Ureter (tissue), 1 donor: ENCODE results near the gene SLC12A9. TPM values are rescaled to one million over a fixed set of nuclear protein-coding genes. Genes with fewer than 3 reads are reported as not detected.
"Not testable (repeated sequence)": the region's sequence is repeated elsewhere in the genome, so short reads cannot be mapped to it uniquely, and the experiment has no call there.

Experiments
- DNase-seq: peaks from one replicate; pipeline ENCODE4 v3.0.0-alpha.2; 2020; ENCODE audit warnings: low spot score
- total RNA-seq: library from RNA; stranded (reverse); gene quantifications from one replicate; pipeline ENCODE4 v1.2.4, GENCODE V29; 2023
- donor health status: DM: yes; HTN: yes; CAD: no.

The SLC12A9 gene
- total RNA-seq, 1 donor from 2014 or later, result 41.9 TPM

- no peak for DNase-seq
These were observed 27.3 kb upstream of the SLC12A9 start for GRCh38 chr7:100825215-100825671.

GRCh38 chr7:100825751-100826513 is 26.6 kb upstream of the SLC12A9 start:
- no peak for DNase-seq

DNA sequence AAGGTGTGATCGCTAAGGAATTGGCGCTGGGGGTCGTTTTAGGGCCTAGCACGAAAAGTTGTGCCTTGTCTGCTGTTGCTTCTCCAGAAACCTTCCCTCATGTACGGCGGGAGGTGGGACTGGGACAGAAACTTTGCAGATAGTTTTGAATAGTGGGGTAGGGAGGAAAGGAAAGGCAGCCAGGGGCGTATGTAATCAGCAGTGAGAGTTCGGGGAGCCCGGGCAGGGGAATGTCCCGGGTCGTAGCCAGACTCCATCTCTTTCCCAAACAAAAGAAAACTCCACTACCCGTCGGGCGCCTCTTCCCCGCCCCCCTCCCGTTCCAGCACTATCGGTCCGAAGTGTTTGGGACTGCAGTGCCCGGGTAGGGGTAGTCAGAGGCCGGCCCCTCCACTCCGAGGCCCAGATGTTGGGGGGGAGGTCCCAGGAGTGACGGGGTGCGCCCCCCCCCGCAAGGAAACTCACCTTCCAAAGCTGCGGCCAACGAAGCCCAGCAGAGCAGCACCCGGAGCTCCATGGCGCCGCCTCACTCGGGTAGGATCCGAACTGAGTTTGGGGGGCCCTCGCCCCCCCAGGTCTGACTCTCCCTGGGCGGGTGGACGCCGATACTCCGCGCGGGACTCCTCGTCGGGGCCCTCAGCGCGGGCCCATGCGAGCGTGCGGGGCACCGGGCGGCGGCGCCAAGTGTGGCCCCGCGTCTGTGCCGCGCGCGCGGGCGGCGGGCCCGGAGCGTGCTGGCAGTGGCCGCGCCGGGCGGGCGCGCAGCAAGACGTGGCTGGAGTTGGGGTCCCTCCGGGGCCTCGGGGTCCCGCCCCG is 25.8 kb upstream of the SLC12A9 start:
- DNase-seq, result no peak

DNA sequence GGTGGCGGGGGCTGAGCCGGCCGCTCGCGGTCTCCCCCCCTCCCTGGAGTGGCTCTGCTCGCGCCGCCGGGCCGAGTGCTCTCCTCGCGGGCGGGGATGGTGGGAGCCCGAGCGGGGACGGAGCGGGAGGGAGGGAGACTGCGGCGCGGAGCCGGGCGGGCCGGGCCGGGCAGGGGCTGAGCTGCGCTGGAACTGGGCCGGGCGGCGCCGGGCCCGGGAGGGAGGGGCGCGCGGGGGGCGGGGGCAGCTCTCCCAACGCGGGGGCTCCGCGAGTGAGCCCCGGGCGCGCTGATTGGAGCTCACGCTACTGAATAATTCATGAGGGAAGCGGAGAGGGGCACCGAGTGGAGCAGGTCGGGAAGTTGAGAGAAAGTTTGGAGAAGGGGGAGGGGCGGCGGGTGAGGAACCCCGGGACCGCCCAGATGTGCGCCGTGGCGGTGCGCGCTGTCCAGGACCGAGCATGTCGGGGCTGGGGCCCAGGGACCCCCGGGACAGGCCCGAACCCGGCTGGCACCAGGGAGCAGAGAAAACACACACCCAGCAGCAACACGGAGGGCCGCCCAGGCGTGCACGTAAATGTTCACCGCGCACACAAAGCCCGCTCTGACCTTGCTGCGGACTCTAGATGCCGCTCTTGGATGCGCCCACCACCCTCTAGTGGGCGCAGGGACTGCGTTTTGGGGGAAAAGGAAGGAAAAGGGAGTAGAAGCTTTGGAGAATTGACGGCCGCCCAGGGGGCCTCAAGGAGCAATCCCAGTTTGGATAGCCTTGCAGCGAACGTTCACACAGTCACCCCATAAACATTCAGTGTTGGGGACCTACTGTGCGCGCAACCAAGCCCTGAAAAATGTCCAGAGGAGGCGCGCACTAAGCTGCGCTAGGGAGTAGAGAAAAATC is 24.9 kb upstream of the SLC12A9 start, which contains the start of gene EPHB4:
Gene EPHB4, minus strand, starts transcription at position 194 of the 897 bp plus-strand sequence. CDS start 493 bp downstream, outside the sequence.
- peak; percentile 84 for DNase-seq

DNA sequence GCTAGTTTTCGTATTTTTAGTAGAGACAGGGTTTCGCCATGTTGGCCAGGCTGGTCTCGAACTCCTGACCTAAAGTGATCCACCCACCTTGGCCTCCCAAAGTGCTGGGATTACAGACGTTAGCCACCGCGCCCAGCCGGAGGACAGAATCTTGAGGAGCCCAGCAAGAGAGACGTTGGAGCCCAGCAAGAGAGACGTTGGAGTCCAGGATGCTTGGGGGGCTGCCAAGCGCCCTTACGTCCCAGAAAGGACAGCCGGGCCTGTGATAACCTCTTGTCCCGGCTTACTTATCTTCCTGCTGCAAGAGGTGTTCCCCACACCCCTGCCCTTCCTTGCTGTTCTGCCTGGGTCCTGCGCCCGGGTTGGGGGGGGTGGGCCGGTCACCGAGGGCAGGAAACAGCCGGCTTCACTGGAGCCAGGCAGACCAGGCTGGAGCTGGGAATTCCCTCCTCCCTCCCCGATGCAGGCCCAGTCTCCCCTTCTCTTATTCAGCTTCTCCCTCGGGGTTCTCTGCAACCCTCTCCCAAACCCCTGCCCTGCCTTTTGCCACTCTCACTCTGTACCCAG is 23.3 kb upstream of the SLC12A9 start:
- no peak for DNase-seq

DNA sequence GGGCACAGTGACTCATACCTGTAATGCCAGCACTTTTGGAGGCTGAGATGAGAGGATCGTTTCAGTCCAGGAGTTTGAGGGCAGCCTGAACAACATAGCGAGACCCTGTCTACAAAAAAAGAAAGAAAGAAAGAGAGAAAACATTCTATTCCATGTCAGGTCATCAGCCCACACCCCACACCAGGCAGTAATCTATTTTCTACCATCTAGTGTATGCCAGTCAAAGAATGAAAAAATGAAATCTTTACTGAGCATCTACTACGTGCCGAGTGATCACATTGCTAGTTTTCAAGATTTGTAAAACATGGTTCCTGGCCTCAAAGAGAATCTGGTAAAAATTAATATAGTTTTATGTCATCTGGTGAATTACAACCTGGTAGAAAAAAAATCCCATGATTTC is 22.1 kb upstream of the SLC12A9 start:
- DNase-seq, result no peak

DNA sequence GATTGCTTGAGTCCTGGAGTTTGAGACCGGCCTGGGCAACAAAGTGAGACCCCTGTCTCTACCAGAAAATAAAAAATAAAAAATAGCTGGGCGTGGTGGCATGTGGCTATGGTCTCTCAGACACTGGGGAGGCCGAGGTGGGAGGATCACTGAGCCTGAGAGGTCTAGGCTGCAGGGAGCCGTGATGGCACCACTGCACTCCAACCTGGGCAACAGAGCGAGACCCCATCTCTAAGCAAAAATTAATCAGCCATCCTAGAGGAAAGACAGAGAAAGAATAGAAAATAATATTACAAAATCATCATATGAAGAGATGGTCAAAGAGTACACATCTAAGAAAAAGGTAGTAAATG is 20.3 kb upstream of the SLC12A9 start:
- DNase-seq, result no peak

GRCh38 chr7:100835903-100836811 is 16.4 kb upstream of the SLC12A9 start:
- DNase-seq, result no peak

- DNase-seq, result no peak
These were observed 15.8 kb upstream of the SLC12A9 start for GRCh38 chr7:100836812-100837098.

- DNase-seq, result peak; percentile 92
These were observed 15.2 kb upstream of the SLC12A9 start for GRCh38 chr7:100837099-100837836.

DNA sequence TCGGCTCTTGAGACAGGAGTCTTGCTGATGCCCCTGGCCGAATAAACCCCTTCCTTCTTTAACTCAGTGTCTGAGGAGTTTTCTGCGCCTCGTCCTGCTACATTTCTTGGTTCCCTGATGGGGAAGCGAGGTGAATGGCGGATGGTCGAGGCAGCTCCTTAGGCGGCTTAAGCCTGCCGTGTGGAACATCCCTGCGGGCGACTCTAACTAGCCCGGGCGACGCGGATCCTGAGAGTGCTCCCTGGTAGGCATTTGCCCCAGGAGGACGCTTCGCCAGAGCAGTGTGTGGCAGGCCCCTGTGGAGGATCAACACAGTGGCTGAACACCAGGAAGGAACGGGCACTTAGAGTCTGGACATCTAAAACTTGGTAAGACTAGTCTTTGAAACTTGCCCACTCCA is 13.2 kb upstream of the SLC12A9 start:
- no peak for DNase-seq

DNA sequence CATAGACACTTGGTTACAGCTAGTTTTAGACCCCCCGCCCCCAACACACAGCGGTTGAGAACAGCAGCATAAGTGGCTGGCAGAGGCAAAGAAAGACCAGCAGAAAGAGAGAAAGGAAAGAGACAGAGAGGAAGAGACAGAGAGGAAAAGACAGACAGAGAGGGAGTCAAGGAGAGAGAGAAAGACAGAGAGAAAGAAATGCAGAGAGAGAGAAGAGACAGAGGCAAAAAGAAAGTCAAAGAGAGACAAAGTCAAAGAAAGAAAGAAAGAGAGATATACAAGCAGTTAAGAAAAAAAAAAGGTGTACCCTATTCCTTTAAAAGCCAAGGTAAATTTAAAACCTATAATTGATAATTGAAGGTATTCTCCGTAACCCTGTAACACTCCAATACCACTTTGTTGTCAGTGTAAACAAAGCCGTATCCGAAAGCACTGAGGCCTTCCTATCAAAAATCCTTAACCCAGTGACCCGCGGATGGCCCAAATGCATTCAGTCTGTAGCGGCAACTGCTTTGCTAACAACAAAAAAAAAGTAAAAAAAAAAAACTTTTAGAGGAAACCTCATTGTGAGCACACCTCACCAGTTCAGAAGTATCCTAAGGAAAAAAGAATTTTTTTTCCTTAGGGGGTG is 11.9 kb upstream of the SLC12A9 start:
- DNase-seq, result no peak

DNA sequence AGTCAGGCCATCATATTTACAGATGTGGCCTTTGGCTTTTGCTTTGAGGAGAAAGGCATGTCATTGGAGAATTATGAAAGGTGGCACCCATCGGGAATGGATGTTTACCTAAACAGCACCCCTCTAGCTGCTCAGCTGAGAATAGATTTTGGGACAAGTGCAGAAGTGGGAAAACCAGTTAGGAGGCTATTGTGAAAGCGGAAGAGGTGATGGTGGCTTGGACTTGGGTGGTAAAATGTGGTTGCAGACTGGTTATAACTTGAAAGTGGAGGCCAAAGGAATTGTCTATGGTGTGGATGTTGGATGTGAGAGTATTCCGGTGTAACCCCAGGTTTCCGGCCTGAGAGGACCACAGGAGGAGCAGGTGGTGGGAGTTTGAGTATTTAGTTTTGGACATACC is 5.2 kb upstream of the SLC12A9 start:
- DNase-seq, result no peak

- DNase-seq, result no peak
These were observed 1.8 kb downstream of the SLC12A9 start for GRCh38 chr7:100854146-100854895.

DNA sequence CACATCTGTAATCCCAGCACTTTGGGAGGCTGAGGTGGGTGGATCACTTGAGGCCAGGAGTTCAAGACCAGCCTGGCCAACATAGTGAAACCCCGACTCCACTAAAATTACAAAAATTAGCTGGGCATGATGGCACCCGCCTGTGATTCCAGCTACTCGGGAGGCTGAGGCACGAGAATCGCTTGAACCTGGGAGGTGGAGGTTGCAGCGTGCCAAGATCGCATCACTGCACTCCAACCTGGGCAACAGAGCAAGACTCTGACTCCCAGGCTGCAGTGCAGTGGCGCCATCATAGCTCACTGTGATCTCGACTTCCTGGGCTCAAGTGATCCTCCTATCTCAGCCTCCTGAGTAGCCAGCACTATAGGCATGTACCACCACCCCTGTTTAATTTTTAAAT is 2.4 kb downstream of the SLC12A9 start:
- not testable (repeated sequence) for DNase-seq

DNA sequence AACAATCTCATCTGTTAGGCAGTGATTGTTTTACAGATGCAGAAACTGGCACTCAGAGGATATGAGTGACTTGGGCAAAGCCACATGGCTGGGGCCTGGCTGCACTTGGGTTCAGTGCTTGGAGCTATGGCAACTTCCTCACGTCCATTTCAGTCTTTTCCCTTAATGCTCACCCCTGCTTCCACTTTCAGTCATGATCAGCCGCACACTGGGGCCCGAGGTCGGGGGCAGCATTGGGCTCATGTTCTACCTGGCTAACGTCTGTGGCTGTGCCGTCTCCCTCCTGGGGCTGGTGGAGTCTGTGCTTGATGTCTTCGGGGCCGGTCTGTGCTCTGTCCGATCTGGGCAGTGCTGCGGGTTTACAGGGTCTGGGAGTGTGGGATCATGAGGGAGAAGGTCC is 3.0 kb downstream of the SLC12A9 start:
- no peak for DNase-seq

DNA sequence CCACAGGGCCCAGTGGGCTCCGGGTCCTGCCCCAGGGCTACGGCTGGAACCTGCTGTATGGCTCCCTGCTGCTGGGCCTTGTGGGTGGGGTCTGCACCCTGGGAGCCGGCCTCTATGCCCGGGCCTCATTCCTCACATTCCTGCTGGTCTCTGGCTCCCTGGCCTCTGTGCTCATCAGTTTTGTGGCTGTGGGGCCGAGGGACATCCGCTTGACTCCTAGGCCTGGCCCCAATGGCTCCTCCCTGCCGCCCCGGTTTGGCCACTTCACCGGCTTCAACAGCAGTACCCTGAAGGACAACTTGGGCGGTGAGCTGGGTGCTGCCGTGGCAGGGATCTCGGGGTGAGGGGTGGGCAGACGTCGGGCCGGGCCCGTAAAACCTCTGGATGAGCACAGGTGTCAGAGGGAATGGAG is 4.4 kb downstream of the SLC12A9 start:
- no peak for DNase-seq

DNA sequence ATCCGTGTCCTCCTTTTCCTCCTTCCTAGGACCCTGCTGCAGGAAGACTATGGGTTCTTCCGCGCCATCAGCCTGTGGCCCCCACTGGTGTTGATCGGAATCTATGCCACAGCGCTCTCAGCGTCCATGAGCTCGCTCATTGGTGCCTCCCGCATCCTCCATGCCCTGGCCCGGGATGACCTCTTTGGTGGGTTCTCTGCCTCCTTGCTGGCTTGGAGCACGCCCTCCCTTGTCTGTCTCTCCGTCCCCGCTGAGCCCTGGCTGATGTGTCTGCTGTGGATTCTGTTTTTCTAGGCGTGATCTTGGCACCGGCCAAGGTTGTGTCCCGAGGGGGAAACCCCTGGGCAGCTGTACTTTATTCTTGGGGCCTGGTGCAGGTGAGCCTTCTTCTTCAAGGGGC is 7.3 kb downstream of the SLC12A9 start:
- no peak for DNase-seq
